Neuronal stem cell (in vitro differentiated cells): ENCODE results near the gene ATP8A2.

Experiments used
- DNase-seq: peaks from one replicate; pipeline ENCODE4 v3.0.0-alpha.2; 2013; ENCODE audit warnings: low spot score
- H2AFZ ChIP-seq: one replicate; pipeline ENCODE4 v1.6.1; 2013; ENCODE audit warnings: mild to moderate bottlenecking, low read length, inconsistent platforms
- H2AK5ac ChIP-seq: 2 replicates; pipeline ENCODE4 v1.6.1; 2013; ENCODE audit warnings: low read depth, mild to moderate bottlenecking, inconsistent platforms, low read length, moderate library complexity, mixed read lengths
- H2BK120ac ChIP-seq: 2 replicates; pipeline ENCODE4 v1.6.1; 2013; ENCODE audit warnings: low read depth, mild to moderate bottlenecking, inconsistent platforms, low read length, moderate library complexity, mixed read lengths
- H2BK12ac ChIP-seq: one replicate; pipeline ENCODE4 v1.6.1; 2013; ENCODE audit warnings: low read length, inconsistent platforms
- H2BK15ac ChIP-seq: 2 replicates; pipeline ENCODE4 v1.6.1; 2013; ENCODE audit warnings: mild to moderate bottlenecking, low read length, inconsistent platforms, mixed read lengths
- H2BK5ac ChIP-seq: one replicate; pipeline ENCODE4 v1.6.1; 2013; ENCODE audit warnings: inconsistent platforms, mild to moderate bottlenecking, low read length, moderate library complexity
- H3K14ac ChIP-seq: one replicate; pipeline ENCODE4 v1.6.1; 2013; ENCODE audit warnings: low read length, inconsistent platforms
- H3K18ac ChIP-seq: 2 replicates; pipeline ENCODE4 v1.6.1; 2013; ENCODE audit warnings: low read length, inconsistent platforms
- H3K23ac ChIP-seq: 2 replicates; pipeline ENCODE4 v1.6.1; 2013; ENCODE audit warnings: low read depth, mild to moderate bottlenecking, mixed read lengths, low read length, inconsistent platforms; ENCODE audit not compliant: poor library complexity
- H3K27ac ChIP-seq: replicated peaks from 3 replicates; pipeline ENCODE4 v1.5.1; 2013; ENCODE audit warnings: low read length, inconsistent platforms
- H3K27me3 ChIP-seq, 3 experiments: 2 replicates each; pipeline ENCODE4 v1.6.1; 2013; ENCODE audit warnings: low read length in 3 of 3, mild to moderate bottlenecking in 2 of 3, inconsistent platforms in 1 of 3, low read depth in 1 of 3, mixed read lengths in 1 of 3, moderate library complexity in 1 of 3; ENCODE audit not compliant: control insufficient read depth in 3 of 3, insufficient read depth in 3 of 3
- H3K36me3 ChIP-seq, 2 donors: replicated peaks in 1 of 2; 2 replicates each; pipeline ENCODE4 v1.6.1; 2013; ENCODE audit warnings: low read length in 2 of 2; ENCODE audit not compliant: control insufficient read depth in 2 of 2, insufficient read depth in 2 of 2
- H3K4ac ChIP-seq: 2 replicates; pipeline ENCODE4 v1.6.1; 2013; ENCODE audit warnings: inconsistent platforms, mild to moderate bottlenecking, low read length, moderate library complexity
- H3K4me1 ChIP-seq, 2 donors: 1 replicate in 1 of 2; 2 replicates in 1 of 2; pipeline ENCODE4 v1.6.1; 2013; ENCODE audit warnings: low read length in 2 of 2, low read depth in 1 of 2; ENCODE audit not compliant: control insufficient read depth in 2 of 2, insufficient read depth in 1 of 2
- H3K4me2 ChIP-seq: one replicate; pipeline ENCODE4 v1.6.1; 2013; ENCODE audit warnings: mild to moderate bottlenecking, low read length, inconsistent platforms; ENCODE audit not compliant: insufficient read depth, poor library complexity, severe bottlenecking
- H3K4me3 ChIP-seq, 2 donors: 2 replicates each; pipeline ENCODE4 v1.5.1; 2013; ENCODE audit warnings: low read length in 2 of 2, mild to moderate bottlenecking in 2 of 2, inconsistent platforms in 1 of 2, moderate library complexity in 1 of 2
- H3K79me1 ChIP-seq: one replicate; pipeline ENCODE4 v1.6.1; 2013; ENCODE audit warnings: low read depth, mild to moderate bottlenecking, inconsistent platforms, low read length, moderate library complexity
- H3K9ac ChIP-seq: one replicate; pipeline ENCODE4 v1.6.1; 2013; ENCODE audit warnings: mild to moderate bottlenecking, low read depth, low read length, inconsistent platforms; ENCODE audit not compliant: poor library complexity
- H3K9me3 ChIP-seq, 2 donors: replicated peaks in 1 of 2; 2 replicates each; pipeline versions ENCODE3 to v1.6.1; 2013; ENCODE audit warnings: low read length in 2 of 2, mild to moderate bottlenecking in 2 of 2, inconsistent platforms in 1 of 2, low read depth in 1 of 2, mixed read lengths in 1 of 2, moderate library complexity in 1 of 2; ENCODE audit not compliant: control insufficient read depth in 2 of 2, insufficient read depth in 1 of 2
- H4K8ac ChIP-seq: one replicate; pipeline ENCODE4 v1.6.1; 2013; ENCODE audit warnings: low read depth, mild to moderate bottlenecking, inconsistent platforms, low read length, moderate library complexity
- H4K91ac ChIP-seq: one replicate; pipeline ENCODE4 v1.6.1; 2013; ENCODE audit warnings: low read length, low read depth, mild to moderate bottlenecking, inconsistent platforms; ENCODE audit not compliant: poor library complexity
- WGBS, 2 donors: extraction: QIAGEN DNeasy Blood & Tissue Kit; methylation state at CpG; one replicate each; pipeline ENCODE4 v1.1.7; 2013; ENCODE audit warnings: missing lambda C conversion rate in 2 of 2, mixed read lengths in 1 of 2; ENCODE audit not compliant: insufficient read length in 2 of 2, insufficient replicate concordance in 1 of 2; ENCODE audit errors: extremely low coverage in 2 of 2; 5-methylcytosine and 5-hydroxymethylcytosine counted together

Gene ATP8A2

GRCh38 chr13:25469169-25469525 lies 97.4 kb downstream of the ATP8A2 start:
- peak overlapping the region; percentile 85 for H3K9ac ChIP-seq
- no peak overlapping the region for H2BK5ac ChIP-seq
- H2BK12ac ChIP-seq = no peak overlapping the region
- H3K36me3 ChIP-seq = no peaks in the 10 kb centered on the region
- peaks cover 0 to 46% (median 15%) of the 10 kb centered on the region in 3 experiments for H3K27me3 ChIP-seq
- no peak overlapping the region for H3K14ac ChIP-seq
- H3K27ac ChIP-seq = no peak overlapping the region
- peak overlapping the region in 1 of 2 donors; percentile 83 for H3K4me3 ChIP-seq
- no peaks in the 10 kb centered on the region for H3K79me1 ChIP-seq
- no peak overlapping the region for H2AK5ac ChIP-seq
- no peak overlapping the region for H3K23ac ChIP-seq
- peak overlapping the region; percentile 99 for H3K4me2 ChIP-seq
- H3K9me3 ChIP-seq = no peaks in the 10 kb centered on the region
- H4K8ac ChIP-seq = no peak overlapping the region
- H3K4me1 ChIP-seq = peaks cover 0 to 6% of the 10 kb centered on the region in 2 donors
- peak overlapping the region; percentile 84 for H2AFZ ChIP-seq
- no peak overlapping the region for H3K18ac ChIP-seq
- no CpG with 5 or more reads among the region's 20 CpGs for WGBS, 2 donors
- H2BK120ac ChIP-seq = no peak overlapping the region
- H3K4ac ChIP-seq = no peak overlapping the region
- no peak overlapping the region for H2BK15ac ChIP-seq
- H4K91ac ChIP-seq = no peak overlapping the region
- DNase-seq = no peak

- Histone ChIP-seq H3K4ac (no peak overlapping the region), H3K79me1 (no peaks in the 10 kb centered on the region), H3K9me3 (no peaks in the 10 kb centered on the region), H4K8ac (no peak overlapping the region), H3K4me3 (no peak overlapping the region), H2AFZ (no peak overlapping the region), H2BK5ac (no peak overlapping the region), H2BK12ac (no peak overlapping the region), H3K27ac (no peak overlapping the region), H3K18ac (no peak overlapping the region), H2BK120ac (no peak overlapping the region), H3K23ac (no peak overlapping the region), H3K36me3 (no peaks in the 10 kb centered on the region), H2BK15ac (no peak overlapping the region), H3K27me3 (peaks cover 0 to 21% (median 8%) of the 10 kb centered on the region in 3 experiments), H3K4me2 (no peak overlapping the region), H3K14ac (no peak overlapping the region), H2AK5ac (no peak overlapping the region), H3K9ac (no peak overlapping the region), H3K4me1 (peaks cover 0 to 3% of the 10 kb centered on the region in 2 donors), H4K91ac (no peak overlapping the region)
- no CpG with 5 or more reads among the region's 2 CpGs for WGBS, 2 donors
- DNase-seq = no peak
Measured at GRCh38 chr13:25473864-25474263, 102.1 kb downstream of the ATP8A2 start.

- Histone ChIP-seq H3K9me3 (peaks cover 0 to 3% of the 10 kb centered on the region in 2 donors), H3K18ac (no peak overlapping the region), H3K23ac (no peak overlapping the region), H3K9ac (no peak overlapping the region), H4K8ac (no peak overlapping the region), H2BK15ac (no peak overlapping the region), H3K14ac (no peak overlapping the region), H3K27me3 (no peaks in the 10 kb centered on the region), H3K4me1 (no peaks in the 10 kb centered on the region), H2AK5ac (no peak overlapping the region), H2BK120ac (no peak overlapping the region), H3K4me3 (no peak overlapping the region), H3K4me2 (no peak overlapping the region), H3K79me1 (no peaks in the 10 kb centered on the region), H2AFZ (no peak overlapping the region), H4K91ac (no peak overlapping the region), H3K36me3 (no peaks in the 10 kb centered on the region), H3K4ac (no peak overlapping the region), H2BK5ac (no peak overlapping the region), H3K27ac (no peak overlapping the region), H2BK12ac (no peak overlapping the region)
- WGBS, 2 donors = no CpG with 5 or more reads among the region's 1 CpG
- no peak for DNase-seq
Measured at GRCh38 chr13:25478186-25478585, 106.4 kb downstream of the ATP8A2 start.

- Histone ChIP-seq H3K4me2 (no peak overlapping the region), H3K27ac (no peak overlapping the region), H2BK5ac (no peak overlapping the region), H2BK15ac (no peak overlapping the region), H2BK12ac (no peak overlapping the region), H2BK120ac (no peak overlapping the region), H3K36me3 (no peaks in the 10 kb centered on the region), H3K27me3 (peaks cover 0 to 10% (median 0%) of the 10 kb centered on the region in 3 experiments), H2AFZ (no peak overlapping the region), H2AK5ac (no peak overlapping the region), H3K4me3 (no peak overlapping the region), H3K79me1 (no peaks in the 10 kb centered on the region), H4K8ac (no peak overlapping the region), H4K91ac (no peak overlapping the region), H3K18ac (no peak overlapping the region), H3K9ac (no peak overlapping the region), H3K9me3 (no peaks in the 10 kb centered on the region), H3K14ac (no peak overlapping the region), H3K4ac (no peak overlapping the region), H3K23ac (no peak overlapping the region), H3K4me1 (peaks cover 0 to 5% of the 10 kb centered on the region in 2 donors)
- no CpG with 5 or more reads among the region's 12 CpGs for WGBS, 2 donors
- no peak for DNase-seq
Measured at GRCh38 chr13:25489238-25489637, 117.5 kb downstream of the ATP8A2 start.
